ENCODE measurements around the gene IER5. TPM values are rescaled to one million over a fixed set of nuclear protein-coding genes. Genes with fewer than 3 reads are reported as not detected.
A peak's percentile ranks its signal among the peaks of the same experiment; 100 is the strongest.

Gene IER5
- total RNA-seq, 2 donors from 2014 or later: 40.9 to 60.4 TPM

DNA sequence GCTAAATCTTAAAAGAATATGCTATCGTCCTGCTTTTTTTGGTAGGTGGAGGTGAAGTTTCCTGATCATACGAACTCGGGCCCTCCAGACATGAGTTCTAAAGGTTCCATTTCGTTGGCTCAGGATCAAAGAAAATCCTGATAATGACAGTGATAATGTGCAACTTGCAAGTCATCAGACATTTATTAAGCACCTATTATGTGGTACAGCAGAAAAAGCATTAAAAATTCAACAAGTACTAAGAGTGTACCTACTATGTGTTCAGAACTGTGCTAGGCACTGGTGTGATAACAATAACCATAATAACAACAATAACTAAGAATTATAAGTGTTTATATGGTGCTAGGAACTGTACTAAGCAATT lies 3.9 kb upstream of the IER5 start:
- Mint-ChIP-seq H3K4me3 (no peak overlapping the region), H3K27me3 (peaks cover 2% of the 10 kb centered on the region), H3K4me1 (peaks cover 2% of the 10 kb centered on the region), H3K36me3 (ENCODE audit: low read depth) (peaks cover 14% of the 10 kb centered on the region), H3K27ac (no peak overlapping the region), H3K9me3 (no peaks in the 10 kb centered on the region)
- no peak for ATAC-seq (replicated peaks)

DNA sequence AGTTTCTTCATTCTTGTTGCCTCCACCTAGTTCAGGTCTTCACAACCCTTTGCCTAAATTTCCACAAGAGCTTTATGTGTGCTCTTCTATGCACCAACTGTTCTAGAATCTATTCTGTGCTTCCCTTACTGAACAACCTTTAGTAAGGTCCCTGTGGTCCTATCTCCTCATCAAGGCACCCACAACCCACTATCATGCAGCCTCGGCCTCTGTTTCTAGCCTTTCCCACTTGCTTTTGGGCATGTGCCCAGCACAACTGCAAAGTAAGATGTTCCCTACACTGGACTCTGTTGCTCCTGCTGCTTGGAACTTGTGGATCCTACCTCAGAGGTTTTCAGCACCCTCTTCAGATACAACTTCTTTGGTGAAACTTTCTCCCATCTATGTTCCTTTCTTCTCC lies 2.4 kb upstream of the IER5 start:
- H3K4me1 Mint-ChIP-seq: no peaks in the 10 kb centered on the region
- no peak overlapping the region for H3K4me3 Mint-ChIP-seq
- no peak for ATAC-seq (replicated peaks)
- H3K36me3 Mint-ChIP-seq (ENCODE audit: low read depth): peaks cover 29% of the 10 kb centered on the region
- H3K27me3 Mint-ChIP-seq: no peaks in the 10 kb centered on the region
- no peak overlapping the region for H3K27ac Mint-ChIP-seq
- H3K9me3 Mint-ChIP-seq: no peaks in the 10 kb centered on the region

- H3K27me3 Mint-ChIP-seq: no peaks in the 10 kb centered on the region
- H3K4me1 Mint-ChIP-seq: peaks cover 6% of the 10 kb centered on the region
- H3K9me3 Mint-ChIP-seq: no peaks in the 10 kb centered on the region
- peak overlapping the region; percentile 88 for H3K4me3 Mint-ChIP-seq
- peak overlapping the region; percentile 96 for H3K27ac Mint-ChIP-seq
- no peak for ATAC-seq (replicated peaks)
- peaks cover 38% of the 10 kb centered on the region for H3K36me3 Mint-ChIP-seq (ENCODE audit: low read depth)
These were observed 1.6 kb upstream of the IER5 start for GRCh38 chr1:181086926-181087325.

DNA sequence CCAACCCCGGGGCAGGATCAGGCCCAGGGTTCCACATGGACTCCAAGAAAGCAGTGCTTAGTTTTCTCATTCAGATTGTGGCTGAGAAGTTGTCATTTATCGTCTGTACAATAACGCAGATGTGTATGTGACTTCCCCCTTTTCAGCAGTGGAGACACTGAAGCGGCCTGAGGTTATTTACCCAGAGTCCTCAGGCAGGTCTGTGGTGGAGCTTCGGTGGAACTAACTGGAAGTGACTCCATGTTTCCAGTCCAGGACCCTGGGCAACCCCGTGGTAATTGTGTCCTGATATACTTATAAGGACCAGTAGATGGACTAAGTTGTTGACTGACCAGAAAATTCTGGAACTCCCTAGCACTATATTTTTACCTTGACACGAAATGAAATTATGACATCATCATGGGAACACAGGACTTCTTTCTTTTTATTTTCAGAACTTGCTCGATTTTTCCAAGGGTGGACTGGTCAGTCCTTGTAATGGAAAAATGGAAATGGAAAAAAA lies 1.0 kb upstream of the IER5 start:
- no peaks in the 10 kb centered on the region for H3K27me3 Mint-ChIP-seq
- peak overlapping the region; percentile 96 for H3K27ac Mint-ChIP-seq
- ATAC-seq (replicated peaks): no peak
- H3K9me3 Mint-ChIP-seq: no peaks in the 10 kb centered on the region
- peaks cover 11% of the 10 kb centered on the region for H3K4me1 Mint-ChIP-seq
- H3K4me3 Mint-ChIP-seq: peak overlapping the region; percentile 88
- peaks cover 43% of the 10 kb centered on the region for H3K36me3 Mint-ChIP-seq (ENCODE audit: low read depth)

GRCh38 chr1:181089017-181089675 lies 646 bp downstream of the IER5 start:
- H3K4me3 Mint-ChIP-seq: peak overlapping the region; percentile 97
- H3K9me3 Mint-ChIP-seq: no peaks in the 10 kb centered on the region
- H3K27me3 Mint-ChIP-seq: no peaks in the 10 kb centered on the region
- ATAC-seq (replicated peaks): peak; percentile 2
- peak overlapping the region; percentile 99 for H3K27ac Mint-ChIP-seq
- peaks cover 60% of the 10 kb centered on the region for H3K36me3 Mint-ChIP-seq (ENCODE audit: low read depth)
- H3K4me1 Mint-ChIP-seq: peaks cover 20% of the 10 kb centered on the region

- Mint-ChIP-seq H3K4me1 (peaks cover 26% of the 10 kb centered on the region), H3K4me3 (peak overlapping the region; percentile 97), H3K27ac (peak overlapping the region; percentile 99)
These were observed 1.4 kb downstream of the IER5 start for GRCh38 chr1:181089676-181090544.

DNA sequence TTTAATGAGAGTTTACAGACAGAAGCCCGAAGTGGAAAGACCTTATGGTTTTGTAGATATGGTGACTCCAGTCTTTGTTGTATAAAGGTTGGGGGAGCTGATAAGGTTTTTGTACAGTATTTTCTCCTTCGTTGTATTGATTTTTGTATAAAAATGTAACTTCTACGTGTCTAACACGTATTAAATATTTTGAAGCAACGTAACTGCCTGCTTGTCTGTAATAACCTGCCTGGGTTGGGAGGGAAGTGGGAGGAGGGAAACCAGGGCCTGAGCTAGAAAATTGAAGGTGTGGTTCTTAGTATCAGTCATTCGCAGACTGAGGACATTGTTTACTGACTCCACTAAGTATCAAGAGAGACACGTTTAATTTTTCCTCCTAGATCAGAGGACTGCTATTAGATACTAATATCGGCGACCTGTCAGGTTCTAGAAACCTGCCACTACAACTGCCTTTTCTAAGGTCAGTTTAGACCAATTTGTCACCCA lies 2.2 kb downstream of the IER5 start:
- peak; percentile 52 for ATAC-seq (replicated peaks)
- Mint-ChIP-seq H3K27ac (peak overlapping the region; percentile 99), H3K36me3 (ENCODE audit: low read depth) (peaks cover 74% of the 10 kb centered on the region), H3K27me3 (no peaks in the 10 kb centered on the region), H3K4me3 (peak overlapping the region; percentile 97), H3K9me3 (no peaks in the 10 kb centered on the region), H3K4me1 (peaks cover 26% of the 10 kb centered on the region)

More at GRCh38 chr1:181089676-181090544, 1.4 kb downstream of the IER5 start:
- H3K27me3 Mint-ChIP-seq: no peaks in the 10 kb centered on the region
- no peaks in the 10 kb centered on the region for H3K9me3 Mint-ChIP-seq
- peaks cover 68% of the 10 kb centered on the region for H3K36me3 Mint-ChIP-seq (ENCODE audit: low read depth)
- ATAC-seq (replicated peaks): peak; percentile 68

DNA sequence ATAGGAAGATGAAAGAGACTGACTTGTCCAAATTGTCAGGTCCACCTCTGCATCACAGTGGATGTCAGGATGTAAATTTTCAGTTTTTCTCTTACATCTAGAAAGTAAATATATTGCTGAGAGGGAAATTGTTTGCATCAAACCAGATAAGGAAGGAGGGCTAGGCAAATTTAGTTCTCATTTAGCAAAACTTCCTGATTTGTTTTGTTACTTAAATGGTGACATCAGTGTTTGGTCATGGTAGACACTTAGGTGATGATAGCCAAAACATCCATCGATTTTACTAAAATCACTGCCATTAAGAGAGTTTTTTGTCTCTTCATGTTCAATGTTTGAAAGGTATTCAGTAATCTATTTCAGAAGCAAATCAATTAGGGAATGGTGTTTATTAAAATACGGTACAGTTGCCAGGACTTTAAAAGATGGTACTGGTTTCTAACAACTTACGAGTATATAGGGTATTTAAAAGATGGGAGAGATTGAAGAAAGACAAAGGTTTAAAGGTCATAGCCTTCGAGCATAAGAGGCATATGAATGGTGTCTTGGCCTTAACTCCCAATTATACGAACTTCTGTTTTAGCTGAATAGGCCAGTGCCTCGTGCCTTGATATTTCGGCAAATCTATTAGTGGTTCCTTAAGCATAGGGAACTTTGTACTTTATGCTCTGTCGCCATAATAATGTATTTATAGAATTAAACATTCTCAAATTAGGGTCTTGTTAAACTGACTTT lies 3.0 kb downstream of the IER5 start:
- Mint-ChIP-seq H3K9me3 (no peaks in the 10 kb centered on the region), H3K27me3 (no peaks in the 10 kb centered on the region), H3K36me3 (ENCODE audit: low read depth) (peaks cover 81% of the 10 kb centered on the region), H3K4me1 (peaks cover 30% of the 10 kb centered on the region), H3K27ac (peak overlapping the region; percentile 99), H3K4me3 (peak overlapping the region; percentile 97)
- no peak for ATAC-seq (replicated peaks)

GRCh38 chr1:181092056-181092455 lies 3.6 kb downstream of the IER5 start:
- H3K27me3 Mint-ChIP-seq: no peaks in the 10 kb centered on the region
- no peaks in the 10 kb centered on the region for H3K9me3 Mint-ChIP-seq
- H3K4me3 Mint-ChIP-seq: peak overlapping the region; percentile 97
- peaks cover 34% of the 10 kb centered on the region for H3K4me1 Mint-ChIP-seq
- no peak for ATAC-seq (replicated peaks)
- H3K36me3 Mint-ChIP-seq (ENCODE audit: low read depth): peaks cover 81% of the 10 kb centered on the region
- peak overlapping the region; percentile 99 for H3K27ac Mint-ChIP-seq

- peaks cover 80% of the 10 kb centered on the region for H3K36me3 Mint-ChIP-seq (ENCODE audit: low read depth)
- peak overlapping the region; percentile 99 for H3K27ac Mint-ChIP-seq
- ATAC-seq (replicated peaks): no peak
- no peaks in the 10 kb centered on the region for H3K9me3 Mint-ChIP-seq
- H3K27me3 Mint-ChIP-seq: no peaks in the 10 kb centered on the region
- peak overlapping the region; percentile 97 for H3K4me3 Mint-ChIP-seq
- H3K4me1 Mint-ChIP-seq: peaks cover 36% of the 10 kb centered on the region
These were observed 4.5 kb downstream of the IER5 start for GRCh38 chr1:181092883-181093458.

DNA sequence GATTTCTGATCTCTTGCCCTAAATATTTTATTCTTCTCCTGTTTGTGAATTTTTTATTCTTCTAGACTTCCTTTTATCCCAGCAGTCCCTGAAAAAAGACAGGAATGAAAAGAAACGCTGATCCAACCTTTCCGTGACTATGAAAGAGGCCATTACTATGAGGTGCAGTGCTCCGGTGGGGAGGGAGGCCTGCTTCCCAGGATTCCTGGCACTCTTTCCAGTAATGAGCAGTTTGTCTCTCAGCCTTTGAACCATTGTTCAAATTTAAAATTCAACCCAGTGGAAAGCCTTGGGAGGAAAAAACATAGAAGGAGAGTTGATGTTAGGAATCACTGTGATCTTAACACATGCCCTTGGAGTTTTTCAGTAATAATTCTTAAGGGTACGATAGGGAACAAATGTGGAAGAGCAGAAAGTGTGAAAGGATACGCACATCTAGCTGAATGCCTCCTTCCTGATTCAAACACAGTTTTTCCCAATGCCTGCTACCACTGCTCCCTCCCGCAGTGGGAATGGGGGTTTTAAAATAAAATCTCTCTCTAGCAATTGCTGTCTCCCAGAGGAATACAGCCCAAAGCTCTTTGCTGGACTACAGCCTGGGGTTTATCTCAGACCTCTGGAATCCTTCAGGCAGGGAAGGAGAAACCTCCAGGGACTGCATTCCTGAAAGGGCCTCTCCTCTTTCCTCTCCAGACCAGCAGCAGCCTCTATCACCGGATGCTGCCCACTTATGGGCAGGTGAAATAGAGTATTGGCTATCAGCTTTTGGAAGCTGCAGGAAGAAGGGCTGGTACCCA lies 6.1 kb downstream of the IER5 start:
- H3K27me3 Mint-ChIP-seq: no peaks in the 10 kb centered on the region
- no peak overlapping the region for H3K4me3 Mint-ChIP-seq
- no peak overlapping the region for H3K27ac Mint-ChIP-seq
- H3K9me3 Mint-ChIP-seq: no peaks in the 10 kb centered on the region
- H3K36me3 Mint-ChIP-seq (ENCODE audit: low read depth): peaks cover 66% of the 10 kb centered on the region
- peaks cover 50% of the 10 kb centered on the region for H3K4me1 Mint-ChIP-seq
- ATAC-seq (replicated peaks): no peak

DNA sequence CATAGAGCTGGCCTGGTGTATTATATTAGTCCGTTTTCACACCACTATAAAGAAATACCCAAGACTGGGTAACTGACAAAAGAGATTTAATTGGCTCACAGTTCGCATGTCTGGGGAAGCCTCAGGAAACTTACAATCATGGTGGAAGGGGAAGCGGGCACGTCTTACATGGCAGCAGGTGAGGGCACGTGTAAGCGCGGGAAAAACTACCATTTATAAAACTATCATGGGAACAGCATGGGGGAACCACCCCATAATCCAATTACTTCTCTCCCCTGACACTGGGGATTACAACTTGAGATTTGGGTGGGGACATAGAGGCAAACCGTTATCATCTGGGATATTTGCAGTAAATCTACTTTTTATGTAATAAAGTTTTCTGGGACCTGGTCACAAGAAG lies 6.8 kb downstream of the IER5 start:
- Mint-ChIP-seq H3K4me3 (no peak overlapping the region), H3K36me3 (ENCODE audit: low read depth) (peaks cover 60% of the 10 kb centered on the region), H3K27me3 (no peaks in the 10 kb centered on the region), H3K27ac (no peak overlapping the region), H3K4me1 (peaks cover 56% of the 10 kb centered on the region), H3K9me3 (no peaks in the 10 kb centered on the region)
- ATAC-seq (replicated peaks): no peak

- peaks cover 55% of the 10 kb centered on the region for H3K36me3 Mint-ChIP-seq (ENCODE audit: low read depth)
- peaks cover 61% of the 10 kb centered on the region for H3K4me1 Mint-ChIP-seq
- no peak for ATAC-seq (replicated peaks)
- H3K9me3 Mint-ChIP-seq: no peaks in the 10 kb centered on the region
- no peak overlapping the region for H3K4me3 Mint-ChIP-seq
- no peak overlapping the region for H3K27ac Mint-ChIP-seq
- no peaks in the 10 kb centered on the region for H3K27me3 Mint-ChIP-seq
These were observed 7.3 kb downstream of the IER5 start for GRCh38 chr1:181095763-181096184.
